Left cardiac atrium (tissue), 4 donors: ENCODE results near the gene CARD16. TPM values are rescaled to one million over a fixed set of nuclear protein-coding genes. Genes with fewer than 3 reads are reported as not detected.
"Not testable (repeated sequence)": the region's sequence is repeated elsewhere in the genome, so short reads cannot be mapped to it uniquely, and the experiment has no call there.

ENCODE experiments used
- ATAC-seq, 2 donors: fragments of 200-7000 bp; cut with Tn5 transposase; one replicate each; pipeline ENCODE4 v1.9.1; 2020; ENCODE audit warnings: mild to moderate bottlenecking in 2 of 2, moderate library complexity in 2 of 2
- DNase-seq: peaks from one replicate; pipeline ENCODE4 v3.0.0-alpha.2; 2020
- intact Hi-C, 2 donors: fragments of 100-400 bp; cut with DNase I; formaldehyde crosslinking; loops; one replicate each; pipeline versions ENCODE4 v1.14.1 to v1.15.1; 2022 to 2023
- long read RNA-seq: library from polyadenylated mRNA; unstranded; transcript quantifications from one replicate; pipeline ENCODE4 v2.0.0, GENCODE V29; 2021
- total RNA-seq, 2 donors: library from RNA; stranded (reverse); fragmentation: NEBNext Ultra II Directional; extraction: Animal tissue kit (Norgen Biotek cat#: 25700); gene quantifications; one replicate each; pipeline ENCODE4 v1.2.1, GENCODE V29; 2021
- donor health status: DM: no; HTN: yes; CAD: no.
- donor health status: DM: no; HTN: yes; CAD: no; lungs with severe emphysema.
- donor health status: DM: yes; HTN: yes; CAD: no.
- donor health status: Dilated cardiomyopathy.

CARD16 gene
- 10 to 100 TPM in 1 of 2 donors, 1 to 10 TPM in 1; 6.5 to 13.3 TPM for total RNA-seq
- long read RNA-seq, partial matches to known transcripts: 0 of 1 reads
- long read RNA-seq, other reads (novel, unspliced or antisense): 1 of 1 reads

DNA sequence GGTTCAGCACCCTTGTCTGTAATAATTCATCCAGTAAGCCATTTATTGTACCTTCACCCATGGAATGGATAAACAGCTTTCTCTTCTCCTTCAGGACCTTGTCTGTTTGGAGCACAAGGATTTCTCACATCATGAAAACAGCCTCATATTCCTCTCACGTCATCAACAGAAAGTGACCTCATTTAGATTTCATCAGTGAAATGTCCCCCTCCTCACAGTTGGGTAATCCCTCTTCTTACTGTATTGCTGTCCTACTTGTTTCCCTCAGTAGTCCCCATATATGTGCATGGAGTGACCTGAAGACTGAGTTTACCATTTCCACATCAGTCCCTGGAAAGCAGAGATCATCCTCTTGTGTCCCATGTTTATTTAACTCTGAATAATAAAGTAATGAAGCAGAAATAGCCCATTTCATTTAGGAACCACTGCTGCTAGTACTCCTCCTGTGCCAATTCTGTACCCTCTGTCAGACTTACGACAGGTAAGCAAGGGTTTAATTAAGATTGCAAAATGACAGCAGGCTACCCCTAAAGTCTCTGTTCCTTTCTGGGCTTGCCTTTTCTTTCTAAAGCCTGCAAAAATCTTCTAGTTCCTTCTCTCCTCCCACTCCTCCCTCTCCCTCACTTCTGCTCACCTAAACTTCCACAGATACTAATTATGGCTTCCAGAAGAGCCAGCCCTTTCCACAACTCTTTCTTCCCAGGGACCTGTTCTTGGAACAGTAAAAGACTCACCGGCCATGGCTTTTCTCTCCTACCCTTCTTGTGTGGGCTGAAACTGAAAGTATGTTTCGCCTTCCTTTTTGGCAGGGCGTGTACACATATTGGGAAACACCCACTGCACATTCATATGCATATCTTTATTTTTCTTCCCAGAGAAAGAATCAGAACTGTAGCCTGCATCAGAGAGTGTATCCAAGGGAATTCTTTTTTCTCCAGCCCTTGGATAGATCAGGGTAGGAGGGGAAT lies at the start of gene CARD16:
Gene CARD16 (minus strand): TSS at position 779 of the 968 bp plus-strand sequence. CDS start 38 bp downstream, at position 741.
- DNase-seq (peak; percentile 31), ATAC-seq (peak; percentile 85 to 92)
- intact Hi-C loops: loop anchor here in 1 of 2 donors (10.0 kb wide), 1 partner anchor 70 kb away; no protein-coding TSS in a partner anchor

DNA sequence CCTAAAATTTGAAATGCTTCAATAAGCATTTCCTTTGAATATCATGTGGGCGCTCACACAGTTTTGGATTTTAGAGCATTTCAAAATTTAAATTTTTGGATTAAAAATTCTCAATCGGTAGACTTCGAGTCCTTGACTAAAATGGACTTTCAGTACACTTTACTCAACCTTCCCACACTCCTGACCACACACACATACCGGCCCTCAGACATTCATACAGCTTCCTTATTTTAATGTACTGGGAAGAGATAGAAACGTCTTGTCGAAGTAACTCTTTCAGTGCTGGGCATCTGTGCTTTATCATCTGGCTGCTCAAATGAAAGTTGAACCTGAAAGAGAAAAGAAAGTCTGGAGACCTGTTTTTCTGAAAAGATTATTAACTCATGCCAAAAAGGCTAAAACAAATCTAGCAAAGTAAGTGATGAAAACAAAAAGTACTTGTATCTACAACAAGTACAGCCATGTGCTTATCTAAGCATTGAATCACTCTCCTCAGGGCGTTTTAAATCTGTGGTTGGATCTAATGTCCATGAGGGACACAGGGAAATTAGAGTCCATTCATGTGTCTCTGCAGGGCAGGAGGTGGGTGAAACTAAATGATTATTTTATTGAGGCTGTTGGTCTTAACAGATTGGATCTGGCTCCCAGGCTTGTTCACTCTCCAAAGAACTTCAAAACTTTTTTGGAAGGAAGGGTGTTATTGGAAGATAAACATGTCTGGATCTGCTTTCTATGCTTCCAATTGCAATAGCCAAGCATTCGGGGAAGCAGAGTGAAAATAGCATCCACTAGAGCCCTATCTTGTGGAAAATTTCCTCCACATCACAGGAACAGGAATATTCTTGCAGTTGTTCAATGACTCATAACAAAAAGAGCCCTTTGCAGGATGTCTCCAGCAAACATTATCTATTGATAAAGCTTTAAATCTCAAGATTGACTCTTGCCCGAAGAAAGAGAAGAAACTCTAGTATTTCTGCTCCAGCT lies 47.4 kb upstream of the CARD16 start:
- DNase-seq: no peak
- intact Hi-C loops: no loop called here
- no peak for ATAC-seq

DNA sequence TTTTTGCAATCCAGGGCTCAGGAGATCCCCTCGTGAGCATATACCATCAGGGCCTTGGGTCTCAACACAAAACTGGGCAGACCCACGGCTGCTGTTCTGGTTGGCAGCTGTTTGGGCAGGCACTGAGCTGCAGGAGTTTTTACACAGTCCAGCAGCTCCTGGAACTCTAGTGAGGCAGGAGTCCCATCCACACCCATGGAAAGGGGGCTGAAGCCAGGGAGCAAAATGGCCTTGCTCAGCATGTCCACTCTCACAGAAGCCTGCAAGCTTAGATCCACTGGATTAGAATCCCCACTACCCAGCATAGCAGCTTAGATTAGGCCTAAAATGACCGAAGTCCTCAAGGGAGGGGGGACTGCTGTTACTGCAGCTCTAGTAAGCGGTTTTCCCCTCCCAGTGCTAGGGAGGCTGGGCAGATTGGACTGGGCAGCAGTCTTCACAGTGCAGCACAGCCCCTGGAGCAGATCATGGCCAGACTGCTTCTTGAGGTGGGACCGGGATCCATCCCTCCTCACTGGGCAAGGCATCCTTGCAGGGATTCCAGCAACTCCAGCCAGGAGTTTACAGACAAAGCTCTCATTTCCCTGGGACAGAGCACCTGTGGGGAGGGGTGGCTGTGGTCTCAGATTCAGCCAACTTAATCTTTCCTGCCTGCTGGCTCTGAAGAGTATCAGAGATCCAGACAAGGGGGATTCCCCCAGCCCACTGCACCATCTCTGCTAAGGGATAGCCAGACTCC lies 36.4 kb upstream of the CARD16 start:
- no peak for DNase-seq
- no peak for ATAC-seq
- intact Hi-C loops: no loop called here

DNA sequence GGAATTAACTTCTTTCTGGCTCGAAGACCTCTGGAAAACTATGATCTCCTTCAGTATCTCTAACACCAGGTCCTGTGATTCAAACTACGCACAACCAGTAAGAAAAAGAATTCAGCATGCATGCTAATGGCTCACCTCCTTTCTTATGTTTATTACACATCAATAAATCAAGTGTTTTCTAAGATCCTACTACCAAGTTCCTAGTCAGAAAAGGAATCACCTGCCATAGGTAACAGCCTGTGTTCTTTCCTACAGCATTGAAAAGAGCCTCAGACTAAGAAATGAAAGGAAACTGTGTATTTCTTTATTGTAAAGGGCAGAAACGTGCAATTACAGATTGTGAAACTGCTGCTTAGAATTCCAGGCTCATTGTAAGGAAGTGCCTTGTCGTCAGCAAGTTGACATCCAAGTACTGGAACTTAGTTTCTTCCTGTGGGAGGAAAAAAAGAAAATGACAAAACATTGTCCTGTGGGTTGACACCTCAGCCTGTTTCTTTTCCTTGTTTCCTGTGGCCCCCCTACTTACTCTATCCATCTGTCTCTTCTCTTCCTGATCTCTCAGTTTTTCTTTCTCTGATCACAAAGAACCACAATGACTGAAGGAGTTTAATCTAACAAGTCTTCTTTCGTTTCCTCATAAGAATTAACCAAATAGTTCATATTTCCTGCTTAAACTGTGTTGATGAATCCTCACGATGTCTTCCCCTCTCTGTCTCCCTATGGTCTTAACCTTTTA lies 35.2 kb upstream of the CARD16 start:
- DNase-seq, intact Hi-C loops: not testable (repeated sequence)
- ATAC-seq: peak in 1 of 2 donors; percentile 34

DNA sequence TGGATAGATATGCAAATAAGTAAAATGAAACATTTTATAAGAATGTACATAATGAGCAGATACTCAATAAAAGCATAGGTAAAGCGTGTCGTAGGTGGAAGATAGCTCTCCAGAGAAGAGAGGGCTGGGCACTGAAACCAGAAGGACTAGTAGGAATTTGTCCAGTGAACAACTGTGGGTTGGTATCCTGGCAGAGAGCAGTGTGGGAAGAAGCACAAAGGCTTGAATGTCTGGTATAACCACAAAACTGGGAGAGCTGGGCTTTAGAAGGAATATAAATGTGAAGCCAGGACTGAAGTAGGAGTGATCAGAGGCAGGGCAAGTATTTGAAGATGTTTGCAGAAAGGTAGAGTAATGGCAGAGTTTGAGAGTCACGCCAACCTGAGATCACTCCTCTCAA lies 33.1 kb upstream of the CARD16 start:
- ATAC-seq (no peak), DNase-seq (no peak)
- intact Hi-C loops: no loop called here

DNA sequence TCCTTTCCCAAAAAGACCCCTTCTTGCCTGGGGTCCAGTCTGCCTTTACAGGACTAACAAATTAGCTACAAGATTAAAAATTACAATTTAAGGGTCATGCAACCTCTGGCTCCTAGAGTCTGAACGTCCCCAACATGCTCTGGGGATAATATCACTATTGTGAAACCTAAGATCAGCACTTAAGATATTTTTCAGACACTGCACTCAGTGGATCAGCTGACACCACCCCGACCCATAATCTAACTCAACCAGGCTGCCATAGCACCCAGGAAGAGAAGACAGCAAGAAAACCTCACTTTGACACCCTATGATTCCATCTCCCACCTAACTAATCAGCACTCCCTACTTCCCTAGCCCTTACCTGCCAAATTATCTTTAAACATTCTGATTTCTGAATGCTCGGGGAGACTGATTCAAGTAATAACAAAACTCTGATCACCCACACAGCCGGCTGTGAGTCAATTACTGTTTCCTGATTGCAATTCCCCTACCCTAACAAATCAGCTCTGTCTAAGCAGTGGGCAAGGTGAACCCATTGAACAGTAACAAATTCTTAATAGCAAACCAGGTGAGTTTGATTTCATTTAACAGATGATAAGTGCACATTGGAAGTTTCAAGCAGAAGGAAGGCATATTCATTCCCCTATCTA lies 32.1 kb upstream of the CARD16 start:
- ATAC-seq, DNase-seq, intact Hi-C loops: not testable (repeated sequence)

DNA sequence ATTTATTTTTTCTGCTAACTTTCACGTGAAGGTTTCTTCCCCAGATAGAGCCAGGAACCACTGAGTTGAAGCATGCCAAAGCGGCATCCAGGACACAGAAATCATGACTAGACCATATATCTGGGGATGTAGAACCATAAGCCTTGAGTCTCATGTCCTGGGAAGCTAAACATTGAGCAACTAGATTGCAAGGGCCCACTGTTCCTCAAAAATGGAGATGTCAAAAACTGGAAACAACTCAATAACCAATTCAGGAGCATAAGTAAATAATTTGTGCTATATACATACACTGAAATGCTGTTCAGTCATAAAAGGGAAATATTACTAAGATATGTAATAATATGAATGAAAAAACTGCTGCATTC lies 29.0 kb upstream of the CARD16 start:
- intact Hi-C loops: no loop called here
- DNase-seq: no peak
- ATAC-seq: no peak

DNA sequence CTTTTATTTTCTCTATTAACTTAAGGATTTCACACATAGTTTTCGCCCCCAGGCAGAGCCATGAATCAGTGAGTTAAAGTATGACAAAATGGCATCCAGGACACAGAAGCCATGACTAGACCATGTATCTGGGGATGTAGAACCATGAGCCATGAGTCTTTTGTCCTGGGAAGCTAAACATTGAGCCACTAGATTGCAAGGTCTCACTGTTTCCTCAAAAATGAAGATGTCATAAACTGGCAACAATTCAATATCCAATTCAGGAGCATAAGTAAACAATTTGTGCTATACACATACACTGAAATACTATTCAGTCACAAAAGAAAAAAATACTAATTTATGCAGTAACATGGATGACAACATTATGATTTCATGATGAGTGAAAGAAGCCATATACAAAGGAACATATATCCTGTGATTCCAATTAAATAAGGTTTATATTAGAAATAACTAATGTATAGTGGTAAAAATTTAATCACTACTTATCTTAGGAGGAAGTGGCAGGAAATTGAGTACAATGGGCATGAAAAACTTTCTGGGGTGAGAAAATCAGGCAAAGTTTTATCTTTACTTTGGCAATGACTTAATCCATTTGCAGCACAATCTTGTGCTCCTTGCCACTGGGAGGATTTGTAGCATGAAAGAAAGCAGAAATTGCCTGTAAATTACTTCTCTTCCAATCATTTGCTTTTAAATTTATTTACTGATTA lies 28.5 kb upstream of the CARD16 start:
- no peak for DNase-seq

DNA sequence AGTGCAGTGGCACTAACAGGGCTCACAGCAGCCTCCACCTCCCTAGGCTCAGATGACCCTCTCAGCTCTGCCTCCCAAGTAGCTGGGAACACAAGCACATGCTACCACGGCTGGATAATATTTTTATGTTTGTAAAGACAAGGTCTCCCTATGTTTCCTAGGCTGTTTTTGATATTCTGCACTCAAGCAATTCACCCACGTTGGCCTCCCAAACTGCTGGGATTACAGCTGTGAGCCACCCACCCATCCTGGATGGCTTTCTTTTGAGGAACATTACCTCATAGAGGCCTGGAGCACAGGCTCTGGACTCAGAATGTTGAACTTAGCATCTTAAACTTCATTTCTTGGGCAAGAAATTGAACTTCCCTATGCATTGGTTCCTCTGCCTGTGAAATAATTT lies 26.9 kb upstream of the CARD16 start:
- intact Hi-C loops, ATAC-seq, DNase-seq: not testable (repeated sequence)

More for the DNA sequence above, 28.5 kb upstream of the CARD16 start:
- intact Hi-C loops: no loop called here
- ATAC-seq: no peak

DNA sequence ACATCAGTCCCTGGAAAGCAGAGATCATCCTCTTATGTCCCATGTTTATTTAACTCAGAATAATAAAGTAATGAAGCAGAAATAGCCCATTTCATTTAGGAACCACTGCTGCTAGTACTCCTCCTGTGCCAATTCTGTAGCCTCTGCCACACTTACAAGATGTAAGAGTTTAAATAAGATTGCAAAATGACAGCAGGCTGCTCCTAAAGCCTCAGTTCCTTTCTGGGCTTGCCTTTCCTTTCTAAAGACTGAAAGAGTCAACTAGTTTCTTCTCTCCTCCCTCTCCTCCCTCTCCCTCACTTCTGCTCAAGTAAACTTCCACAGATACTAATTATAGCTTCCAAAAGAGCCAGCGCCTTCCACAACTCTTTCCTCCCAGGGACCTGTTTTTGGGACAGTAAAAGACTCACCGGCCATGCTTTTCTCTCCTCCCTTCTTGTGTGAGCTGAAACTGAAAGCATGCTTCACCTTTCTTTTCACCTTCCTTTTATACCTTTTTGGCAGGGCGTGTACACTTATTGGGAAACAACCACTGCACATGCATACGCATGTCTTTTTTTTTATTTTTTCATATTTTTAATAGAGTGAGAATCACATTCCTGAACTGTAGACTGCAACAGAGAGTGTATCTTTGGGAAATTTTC lies 26.1 kb upstream of the CARD16 start:
- intact Hi-C loops: no loop called here
- peak in 1 of 2 donors; percentile 44 for ATAC-seq
- DNase-seq: no peak

DNA sequence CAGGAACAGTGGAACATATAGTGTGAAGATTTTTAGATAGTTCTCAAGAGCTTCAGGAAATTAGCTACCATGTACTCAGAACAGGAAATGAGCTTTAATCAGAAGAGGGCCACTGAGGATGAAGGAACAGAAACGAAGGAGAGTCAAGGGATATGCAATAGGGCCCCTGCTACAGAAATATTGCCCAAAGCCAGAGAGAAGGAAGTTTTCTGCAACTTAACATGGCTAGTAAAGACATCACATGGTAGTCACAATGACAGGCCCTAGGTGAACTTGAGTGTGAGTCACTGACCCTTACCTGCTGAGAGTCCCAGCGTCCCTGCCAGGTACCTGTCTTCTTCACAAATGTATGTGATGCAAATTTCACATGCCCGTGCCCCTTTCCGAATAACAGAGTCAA lies 25.2 kb upstream of the CARD16 start:
- intact Hi-C loops: no loop called here
- ATAC-seq (no peak), DNase-seq (no peak)

DNA sequence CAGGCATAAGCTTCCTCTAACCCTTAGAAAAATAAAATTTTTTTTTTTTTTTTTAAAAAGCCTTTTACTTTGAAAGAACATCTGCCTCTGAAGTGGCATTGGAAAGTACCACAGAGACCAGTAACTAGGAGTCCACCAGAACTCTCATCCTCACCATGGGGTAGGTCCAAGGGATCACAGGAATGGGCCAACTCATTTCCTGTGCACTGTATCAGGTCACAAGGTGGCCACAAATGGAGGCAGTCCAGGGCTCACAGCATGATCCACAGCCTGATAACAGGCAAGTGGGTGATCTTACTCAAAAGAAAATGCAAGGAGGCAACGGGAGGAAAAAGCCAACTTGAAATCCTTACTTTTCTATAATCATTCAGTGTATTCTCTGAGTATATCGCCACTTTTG lies 24.6 kb upstream of the CARD16 start:
- DNase-seq, ATAC-seq, intact Hi-C loops: not testable (repeated sequence)

DNA sequence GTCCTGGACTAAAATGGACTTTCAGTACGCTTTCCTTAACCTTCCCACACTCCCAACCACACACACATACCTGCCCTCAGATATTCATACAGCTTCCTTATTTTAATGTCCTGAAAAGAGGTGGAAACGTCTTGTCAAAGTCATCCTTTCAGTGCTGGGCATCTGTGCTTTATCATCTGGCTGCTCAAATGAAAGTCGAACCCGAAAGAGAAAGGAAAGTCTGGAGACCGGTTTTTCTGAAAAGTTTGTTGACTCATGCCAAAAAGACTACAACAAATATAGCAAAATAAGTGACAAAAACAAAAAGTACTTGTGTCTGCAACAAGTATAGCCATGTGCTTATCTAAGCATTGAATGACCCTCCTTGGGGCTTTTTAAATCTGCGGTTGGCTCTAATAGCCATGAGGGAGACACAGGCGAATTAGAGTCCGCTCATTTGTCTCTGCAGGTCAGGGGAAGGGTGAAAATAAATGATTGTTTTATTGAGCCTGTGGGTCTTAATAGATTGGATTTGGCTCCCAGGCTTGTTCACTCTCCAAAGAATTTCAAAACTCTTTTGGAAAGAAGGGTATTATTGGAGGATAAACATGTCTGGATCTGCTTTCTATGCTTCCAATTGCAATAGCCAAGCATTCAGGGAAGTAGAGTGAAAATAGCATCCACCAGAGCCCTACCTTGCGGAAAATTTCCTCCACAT lies 18.3 kb upstream of the CARD16 start:
- peak in 1 of 2 donors; percentile 19 for ATAC-seq
- intact Hi-C loops, DNase-seq: not testable (repeated sequence)

DNA sequence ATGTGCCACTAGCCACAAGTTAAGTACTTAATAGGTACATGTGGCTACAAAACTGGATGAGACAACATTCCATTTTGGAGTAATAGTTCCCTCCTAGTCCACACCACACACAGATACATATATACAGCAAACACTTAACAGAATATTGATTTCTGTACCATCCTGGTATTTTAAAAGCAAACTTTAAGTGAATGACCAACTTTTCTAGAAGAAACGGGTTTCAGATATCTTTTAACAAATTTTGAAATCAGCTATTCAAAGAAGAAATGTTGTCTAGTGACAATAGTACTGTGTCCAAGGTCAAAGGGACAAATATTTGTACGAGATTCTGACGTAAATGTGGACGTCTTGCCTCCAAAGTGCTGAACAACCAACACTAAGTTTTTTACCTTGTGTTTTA lies 12.3 kb upstream of the CARD16 start:
- DNase-seq (no peak), ATAC-seq (no peak)
- intact Hi-C loops: no loop called here

DNA sequence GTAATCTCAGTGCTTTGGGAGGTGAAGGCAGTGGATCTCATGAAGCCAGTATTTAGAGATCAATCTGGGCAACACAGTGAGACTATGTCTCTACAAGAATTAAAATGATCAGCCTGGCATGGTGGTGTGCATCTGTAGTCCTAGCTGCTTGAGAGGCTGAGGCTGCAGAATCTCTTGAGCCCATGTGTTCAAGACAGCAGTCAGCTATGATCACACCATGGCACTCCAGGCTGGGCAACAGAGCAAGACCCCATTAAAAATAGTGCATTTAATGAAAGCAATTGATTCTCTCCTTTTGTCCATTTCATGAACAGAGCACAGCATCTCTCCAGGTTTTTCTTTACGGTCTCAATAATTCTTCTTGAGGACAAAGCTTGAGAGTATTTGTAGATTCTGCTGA lies 11.3 kb upstream of the CARD16 start:
- DNase-seq: no peak
- no peak for ATAC-seq
- intact Hi-C loops: no loop called here
